A673 (cell line): Measurements from ENCODE around the gene ERC1. TPM values are rescaled to one million over a fixed set of nuclear protein-coding genes. Genes with fewer than 3 reads are reported as not detected.
A peak's percentile ranks its signal among the peaks of the same experiment; 100 is the strongest.

Experiments
- BruUV-seq: library from RNA; stranded (reverse); fragments of 400-500 nt; replicated peaks from 2 replicates; lab custom pipeline; 2021; lab: Mats Ljungman, UMichigan
- CTCF ChIA-PET: fragments of 300-600 bp; sonication (Branson Sonifier 250); formaldehyde crosslinking; loops from one replicate; lab custom pipeline; 2022; ENCODE audit warnings: antibody characterized with exemption; lab: Charles Lee
- POLR2A ChIA-PET: fragments of 300-600 bp; sonication (Branson Sonifier 250); formaldehyde crosslinking; loops from one replicate; lab custom pipeline; 2022; ENCODE audit warnings: antibody characterized with exemption; ENCODE audit not compliant: low non-redundant PET; lab: Charles Lee
- DNase-seq: peaks from one replicate; pipeline ENCODE4 v3.0.0-alpha.2; 2015; ENCODE audit warnings: low spot score
- H3K27ac ChIP-seq: fragments of 200-600 bp; sonication (generic); 2 replicates; pipeline ENCODE4 v1.5.1; 2016; ENCODE audit warnings: mixed run types, low read depth, mild to moderate bottlenecking, mixed read lengths, antibody characterized with exemption, low read length; ENCODE audit not compliant: poor library complexity, severe bottlenecking
- H3K27me3 ChIP-seq: fragments of 200-600 bp; sonication (generic); replicated peaks from 2 replicates; pipeline ENCODE4 v1.6.1; 2017; ENCODE audit warnings: mixed run types, low read depth, mild to moderate bottlenecking, mixed read lengths, antibody characterized with exemption, low read length; ENCODE audit not compliant: insufficient read depth, poor library complexity
- H3K36me3 ChIP-seq: fragments of 200-600 bp; sonication (generic); 2 replicates; pipeline ENCODE4 v1.6.1; 2016; ENCODE audit warnings: mixed run types, mild to moderate bottlenecking, mixed read lengths, antibody characterized with exemption, low read length; ENCODE audit not compliant: insufficient read depth, poor library complexity, severe bottlenecking
- H3K4me1 ChIP-seq: fragments of 200-600 bp; sonication (generic); 2 replicates; pipeline ENCODE4 v1.6.1; 2017; ENCODE audit warnings: mixed run types, mild to moderate bottlenecking, mixed read lengths, antibody characterized with exemption, low read length; ENCODE audit not compliant: insufficient read depth, poor library complexity, severe bottlenecking
- H3K4me3 ChIP-seq: fragments of 200-600 bp; sonication (generic); 2 replicates; pipeline ENCODE4 v1.5.1; 2016; ENCODE audit warnings: low read depth, mixed run types, mild to moderate bottlenecking, mixed read lengths, low read length; ENCODE audit not compliant: poor library complexity, severe bottlenecking
- H3K9me3 ChIP-seq: fragments of 200-600 bp; sonication (generic); 2 replicates; pipeline ENCODE4 v1.6.1; 2016; ENCODE audit warnings: mixed run types, low read depth, mild to moderate bottlenecking, mixed read lengths, antibody characterized with exemption, low read length; ENCODE audit not compliant: poor library complexity, severe bottlenecking
- CTCF ChIP-seq: fragments of 300-800, 200-600 bp; sonication (generic); conservative IDR thresholded peaks from 2 replicates; pipeline ENCODE4 v1.5.1; 2017; ENCODE audit warnings: low read depth, mild to moderate bottlenecking, antibody characterized with exemption, low read length, moderate library complexity, mixed read lengths
- EZH2 ChIP-seq: fragments of 200-600 bp; sonication (generic); IDR thresholded peaks from 2 replicates; pipeline ENCODE4 v1.6.1; 2017; ENCODE audit warnings: borderline replicate concordance, low read depth, mild to moderate bottlenecking, mixed read lengths, antibody characterized with exemption, low read length; ENCODE audit not compliant: poor library complexity, severe bottlenecking
- intact Hi-C: fragments of 100-400 bp; cut with micrococcal nuclease; formaldehyde crosslinking; loops from one replicate; pipeline ENCODE4 v1.10.0; 2022; ENCODE audit not compliant: unreplicated experiment
- total RNA-seq: library from RNA; stranded (reverse); gene quantifications from 2 replicates; pipeline ENCODE4 v1.2.3, GENCODE V29; 2021

The ERC1 gene
- total RNA-seq, 1 experiment from 2014 or later: 60.7 TPM

DNA sequence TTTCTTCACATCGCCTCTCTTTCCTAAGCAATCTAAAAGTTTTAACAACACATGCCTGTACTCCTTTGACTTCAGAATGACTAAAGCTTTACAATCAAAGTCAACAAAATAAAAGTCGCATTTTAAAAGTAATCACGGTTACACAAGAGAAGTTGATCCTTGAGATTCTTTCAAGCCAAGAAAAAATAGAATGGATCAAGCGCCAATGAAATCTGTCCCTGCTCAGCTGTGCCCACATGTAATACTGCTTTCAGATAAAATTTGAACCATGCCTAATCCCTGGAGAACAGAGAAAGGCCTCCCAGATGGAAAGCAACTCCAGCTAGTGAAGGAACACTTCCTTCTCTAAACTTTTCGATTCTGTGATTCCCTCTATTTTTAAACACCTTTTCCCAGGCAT is 490.3 kb downstream of the ERC1 start:
- ChIA-PET CTCF (no interaction called here), POLR2A (no interaction called here)
- BruUV-seq: no TSS peak
- Histone ChIP-seq H3K4me3 (no peak overlapping the region), H3K9me3 (no peaks in the 10 kb centered on the region), H3K36me3 (no peaks in the 10 kb centered on the region), H3K27ac (no peak overlapping the region), H3K27me3 (no peaks in the 10 kb centered on the region), H3K4me1 (no peaks in the 10 kb centered on the region)
- intact Hi-C loops: no loop called here
- TF ChIP-seq EZH2 (no peak), CTCF (no peak)
- DNase-seq: no peak

- CTCF ChIA-PET: no interaction called here
Measured at GRCh38 chr12:1481906-1482305, 490.9 kb downstream of the ERC1 start.

GRCh38 chr12:1488908-1489381 is 497.9 kb downstream of the ERC1 start:
- peak; percentile 63 for DNase-seq
- intact Hi-C loops: no loop called here
- Histone ChIP-seq H3K4me3 (no peak overlapping the region), H3K9me3 (no peaks in the 10 kb centered on the region), H3K36me3 (no peaks in the 10 kb centered on the region), H3K27ac (peak overlapping the region; percentile 38), H3K4me1 (peaks cover 10% of the 10 kb centered on the region), H3K27me3 (no peaks in the 10 kb centered on the region)
- ChIA-PET POLR2A (interaction anchor here (0.6 kb wide), 1 partner anchor 311 kb away, joined by 3 read pairs; no protein-coding TSS in a partner anchor), CTCF (no interaction called here)
- TF ChIP-seq EZH2 (no peak), CTCF (no peak)
- BruUV-seq: no TSS peak

More at GRCh38 chr12:1481906-1482305, 490.9 kb downstream of the ERC1 start:
- POLR2A ChIA-PET: no interaction called here
- H3K4me1 ChIP-seq: no peaks in the 10 kb centered on the region
- DNase-seq: no peak
- TF ChIP-seq CTCF (no peak), EZH2 (no peak)
- H3K27ac ChIP-seq: no peak overlapping the region
- no peaks in the 10 kb centered on the region for H3K27me3 ChIP-seq
- intact Hi-C loops: no loop called here
- no TSS peak for BruUV-seq
- no peaks in the 10 kb centered on the region for H3K36me3 ChIP-seq
- H3K9me3 ChIP-seq: no peaks in the 10 kb centered on the region
- no peak overlapping the region for H3K4me3 ChIP-seq
